OCI-M2 (cell line): ENCODE results near the gene NCDN.

Experiments used
- DNase-seq: peaks from one replicate; lab custom pipeline; 2025; ENCODE audit not compliant: unreplicated experiment; lab: John Stamatoyannopoulos, UW

Gene NCDN, protein sequence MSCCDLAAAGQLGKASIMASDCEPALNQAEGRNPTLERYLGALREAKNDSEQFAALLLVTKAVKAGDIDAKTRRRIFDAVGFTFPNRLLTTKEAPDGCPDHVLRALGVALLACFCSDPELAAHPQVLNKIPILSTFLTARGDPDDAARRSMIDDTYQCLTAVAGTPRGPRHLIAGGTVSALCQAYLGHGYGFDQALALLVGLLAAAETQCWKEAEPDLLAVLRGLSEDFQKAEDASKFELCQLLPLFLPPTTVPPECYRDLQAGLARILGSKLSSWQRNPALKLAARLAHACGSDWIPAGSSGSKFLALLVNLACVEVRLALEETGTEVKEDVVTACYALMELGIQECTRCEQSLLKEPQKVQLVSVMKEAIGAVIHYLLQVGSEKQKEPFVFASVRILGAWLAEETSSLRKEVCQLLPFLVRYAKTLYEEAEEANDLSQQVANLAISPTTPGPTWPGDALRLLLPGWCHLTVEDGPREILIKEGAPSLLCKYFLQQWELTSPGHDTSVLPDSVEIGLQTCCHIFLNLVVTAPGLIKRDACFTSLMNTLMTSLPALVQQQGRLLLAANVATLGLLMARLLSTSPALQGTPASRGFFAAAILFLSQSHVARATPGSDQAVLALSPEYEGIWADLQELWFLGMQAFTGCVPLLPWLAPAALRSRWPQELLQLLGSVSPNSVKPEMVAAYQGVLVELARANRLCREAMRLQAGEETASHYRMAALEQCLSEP

DNA sequence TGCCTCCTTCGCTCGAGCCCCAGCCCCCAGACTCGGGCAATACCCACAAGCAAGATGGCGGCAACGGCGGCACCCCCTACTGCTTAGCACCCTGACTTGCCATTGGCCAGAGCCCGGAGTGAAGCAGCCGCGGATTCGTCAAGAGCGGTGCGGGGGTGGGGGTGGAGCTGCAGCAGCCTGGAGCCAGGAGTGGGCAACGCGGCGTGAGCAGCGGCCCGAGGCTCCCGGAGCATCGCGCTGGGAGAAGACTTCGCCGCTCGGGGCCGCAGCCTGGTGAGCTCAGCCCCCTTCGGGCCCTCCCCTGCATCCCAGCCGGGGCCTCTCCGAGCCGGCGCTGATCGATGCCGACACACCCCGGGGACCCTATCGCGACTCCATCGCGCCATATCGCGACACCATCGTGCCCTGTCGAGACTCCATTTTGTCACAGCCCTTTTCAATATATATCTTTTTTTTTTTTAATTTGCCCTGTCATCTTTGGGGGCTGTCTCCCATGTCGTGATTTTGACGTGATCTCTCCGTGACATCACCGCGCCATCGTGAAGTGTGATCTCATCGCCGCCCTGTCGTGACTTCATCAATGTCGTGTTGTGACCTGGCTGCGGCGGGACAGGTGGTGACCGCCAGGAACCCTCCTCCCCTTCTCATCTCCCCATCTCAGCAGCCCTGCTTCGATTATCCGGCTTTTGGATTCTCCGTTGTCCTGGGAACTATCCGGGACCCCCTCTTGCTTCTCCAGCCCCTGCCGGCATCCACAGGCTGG lies at the start of gene NCDN:
Gene NCDN, plus strand, starts transcription at position 189 of the 763 bp plus-strand sequence. Its CDS starts 392 bp downstream, at position 581.
- peak; percentile 38 for DNase-seq

DNA sequence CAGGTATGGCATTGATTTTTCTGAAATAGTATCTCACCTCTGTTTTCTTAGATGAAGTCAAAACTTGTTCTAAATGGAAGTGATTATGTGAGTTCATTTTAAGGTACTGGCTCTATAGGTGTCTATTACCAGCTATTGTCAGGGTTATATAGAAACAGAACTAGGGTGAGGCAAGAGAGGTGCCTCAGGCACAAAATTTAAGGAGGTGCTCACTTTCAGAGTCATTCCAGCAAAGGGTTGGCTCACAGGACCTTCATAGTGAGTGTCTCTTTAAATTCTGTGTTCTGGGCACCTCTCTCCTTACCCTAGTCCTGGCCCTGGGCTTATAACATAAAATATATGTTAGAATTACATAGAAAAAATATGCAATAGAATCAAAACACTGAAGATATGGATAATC lies 49.7 kb upstream of the NCDN start:
- DNase-seq: no peak

DNA sequence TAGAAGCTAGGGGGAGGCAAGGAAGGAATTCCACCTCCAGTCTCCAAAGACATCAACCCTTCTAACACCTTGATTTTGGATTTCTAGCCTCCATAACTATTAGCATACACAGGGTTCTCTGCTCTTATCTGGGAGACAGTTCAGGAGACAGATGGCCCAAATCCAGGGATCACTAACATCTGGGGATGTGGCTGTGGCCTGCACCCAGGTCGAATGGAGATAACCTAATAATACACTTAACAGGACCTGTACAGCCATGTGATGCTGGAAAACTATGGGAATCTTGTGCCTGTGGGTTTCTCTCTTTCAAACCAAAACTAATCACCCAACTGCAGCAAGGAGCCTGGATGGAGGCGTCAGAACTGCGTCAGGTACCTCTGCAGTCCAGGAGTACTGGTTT lies 48.0 kb upstream of the NCDN start:
- DNase-seq: no peak

DNA sequence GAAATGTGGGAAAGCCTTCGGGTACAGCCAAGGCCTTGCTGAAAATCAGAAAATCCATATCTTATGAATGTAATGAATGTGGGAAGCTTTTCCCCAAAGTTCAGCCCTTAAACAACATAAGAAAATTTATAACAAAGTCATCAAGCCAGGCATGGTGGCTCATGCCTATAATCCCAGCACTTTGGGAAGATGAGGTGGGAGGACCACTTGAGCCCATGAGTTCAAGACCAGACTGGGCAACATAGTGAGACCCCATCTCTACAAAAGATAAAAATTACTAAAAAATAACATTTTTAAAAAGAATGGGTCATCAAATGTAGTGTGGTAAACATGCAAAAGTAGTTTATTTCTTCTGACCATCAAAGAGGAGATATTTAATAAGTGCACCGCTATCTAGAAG lies 46.3 kb upstream of the NCDN start:
- DNase-seq: no peak

DNA sequence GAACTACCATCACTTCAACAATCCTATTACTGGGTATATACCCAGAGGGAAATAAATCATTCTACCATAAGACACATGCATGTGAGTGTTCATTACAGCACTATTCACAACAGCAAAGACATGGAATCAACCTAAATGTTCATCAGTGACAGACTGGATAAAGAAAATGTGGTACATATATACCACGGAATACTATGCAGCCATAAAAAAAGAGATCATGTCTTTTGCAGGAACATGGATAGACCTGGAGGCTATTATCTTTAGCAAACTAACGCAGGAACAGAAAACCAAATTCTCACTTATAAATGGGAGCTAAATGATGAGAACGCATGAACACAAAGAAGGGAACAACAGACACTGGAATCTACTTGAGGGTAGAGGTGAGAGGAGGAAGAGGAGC lies 39.4 kb upstream of the NCDN start:
- no peak for DNase-seq

DNA sequence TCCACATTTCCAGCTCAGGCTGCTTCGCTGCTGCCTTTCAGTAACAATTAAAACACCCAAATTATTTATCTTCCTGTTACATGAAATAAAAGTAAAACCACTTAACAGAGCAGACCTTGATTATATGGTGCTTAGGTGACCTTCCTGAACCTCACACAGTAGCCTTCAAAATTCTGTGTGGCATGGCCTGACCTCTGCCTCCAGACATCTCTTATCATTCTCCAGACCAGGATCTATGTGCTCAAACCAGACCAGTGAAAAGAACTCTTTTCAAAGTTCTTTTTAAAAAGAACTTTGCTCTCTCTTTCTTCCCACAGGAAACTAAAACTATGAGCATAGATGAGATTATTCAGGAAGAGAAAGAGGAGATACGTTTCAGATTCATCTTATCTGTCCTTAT lies 38.2 kb upstream of the NCDN start:
- DNase-seq: no peak

DNA sequence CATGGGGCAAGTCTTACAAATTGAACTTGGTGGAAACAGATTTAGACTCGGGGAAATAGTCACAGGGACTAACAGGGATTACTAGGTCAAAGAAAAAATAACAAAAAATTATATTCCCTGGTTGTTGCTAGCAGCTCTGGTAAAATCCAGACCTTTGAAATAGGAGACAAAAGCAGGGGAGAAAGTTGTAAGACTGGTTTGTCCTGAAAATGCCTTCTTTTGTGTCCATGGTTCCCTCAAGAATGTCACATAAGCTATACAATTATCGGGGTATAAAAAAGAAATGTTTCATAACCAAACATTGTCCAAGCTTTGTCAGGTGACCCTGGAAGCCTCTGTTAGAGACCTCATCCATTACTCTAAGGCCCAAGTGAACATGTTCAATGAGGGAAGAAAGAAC lies 33.5 kb upstream of the NCDN start:
- DNase-seq: no peak

DNA sequence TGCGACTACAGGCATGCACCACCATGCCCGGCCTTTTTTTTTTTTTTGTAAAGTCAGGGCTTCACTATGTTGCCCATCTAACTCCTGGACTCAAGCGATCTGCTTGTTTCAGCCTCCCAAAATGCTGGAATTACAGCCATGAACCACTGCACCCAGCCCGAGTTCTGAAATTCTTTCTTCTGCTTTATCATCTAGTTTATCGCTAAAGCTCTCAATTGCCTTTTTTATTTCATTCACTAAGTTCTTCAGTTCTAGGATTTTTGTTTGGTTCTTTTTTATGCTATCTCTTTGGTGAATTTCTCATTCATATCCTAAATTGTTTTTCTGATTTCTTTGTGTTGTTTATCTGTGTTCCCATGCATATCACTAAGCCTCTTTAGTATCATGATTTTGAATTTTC lies 27.4 kb upstream of the NCDN start:
- DNase-seq: no peak

DNA sequence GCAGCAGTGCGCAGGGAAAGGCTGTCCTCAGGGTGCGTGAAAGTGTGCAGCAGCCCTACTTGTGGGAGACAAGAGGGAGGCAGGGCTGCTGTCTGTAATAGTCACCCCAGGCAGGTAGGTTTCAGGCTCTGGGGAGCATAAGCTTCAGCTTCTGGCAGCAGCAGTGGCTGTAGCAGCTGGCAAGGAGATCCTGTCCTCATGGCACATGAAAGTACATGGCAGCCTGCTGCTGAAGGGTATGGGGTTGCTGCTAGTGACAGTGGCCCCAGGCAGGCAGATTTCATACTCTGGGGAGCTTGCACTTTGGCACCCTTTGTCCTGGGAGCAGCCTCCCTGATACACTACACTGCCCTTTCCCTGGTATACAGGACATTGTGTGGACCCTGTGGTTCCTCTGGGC lies 26.7 kb upstream of the NCDN start:
- no peak for DNase-seq

DNA sequence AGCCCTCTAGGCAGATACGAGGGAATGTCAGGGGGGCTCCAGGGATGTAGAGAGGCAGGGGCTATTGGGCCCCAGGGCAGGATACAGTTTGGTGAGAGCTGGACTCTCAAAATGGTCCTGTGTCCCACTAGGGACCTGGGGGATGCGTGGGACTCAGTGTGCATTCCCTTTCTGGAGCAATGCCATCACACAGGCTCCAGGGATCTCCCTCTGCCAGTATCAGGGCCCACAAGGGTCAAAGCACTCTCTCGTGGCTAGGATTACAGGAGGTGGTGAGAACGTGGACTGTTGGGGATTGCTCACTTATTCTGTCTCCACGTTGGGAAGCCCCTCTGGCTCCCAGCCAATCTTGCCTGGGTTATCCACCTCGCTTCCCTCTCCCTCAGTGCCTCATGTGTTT lies 26.2 kb upstream of the NCDN start:
- no peak for DNase-seq

DNA sequence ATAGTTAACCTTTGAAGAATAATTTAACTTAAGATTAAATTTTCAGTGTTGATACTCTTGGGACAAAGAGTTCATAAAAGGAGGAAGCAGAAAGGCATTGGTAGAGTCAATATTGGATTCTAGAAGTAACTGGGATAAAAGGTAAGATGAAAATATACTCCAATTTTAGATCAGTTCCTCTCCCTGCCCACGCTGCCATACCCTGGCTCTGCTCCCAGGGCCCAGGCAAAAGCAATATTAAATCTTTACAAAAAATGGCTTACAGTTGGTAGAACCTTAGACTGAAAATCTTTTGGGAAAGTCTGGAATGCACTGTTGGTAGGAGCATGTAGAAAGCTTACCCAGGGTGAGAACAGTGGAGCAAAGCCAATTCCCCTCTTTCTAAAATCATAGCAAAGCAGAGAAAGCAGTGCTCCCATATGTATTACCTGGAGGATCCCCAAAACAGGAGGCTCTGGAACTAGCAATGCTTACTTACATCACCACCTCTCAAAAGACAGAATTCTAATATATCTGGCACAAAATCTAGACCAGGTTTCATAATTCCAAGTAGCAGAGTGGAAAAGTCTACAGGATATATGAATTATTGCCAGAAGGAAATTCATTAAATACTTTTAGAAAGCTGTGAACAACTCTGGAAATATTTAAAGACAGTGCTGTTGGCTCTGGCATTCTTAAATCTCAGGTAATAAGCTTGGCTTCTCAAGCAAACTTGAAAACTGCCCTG lies 24.9 kb upstream of the NCDN start:
- no peak for DNase-seq

DNA sequence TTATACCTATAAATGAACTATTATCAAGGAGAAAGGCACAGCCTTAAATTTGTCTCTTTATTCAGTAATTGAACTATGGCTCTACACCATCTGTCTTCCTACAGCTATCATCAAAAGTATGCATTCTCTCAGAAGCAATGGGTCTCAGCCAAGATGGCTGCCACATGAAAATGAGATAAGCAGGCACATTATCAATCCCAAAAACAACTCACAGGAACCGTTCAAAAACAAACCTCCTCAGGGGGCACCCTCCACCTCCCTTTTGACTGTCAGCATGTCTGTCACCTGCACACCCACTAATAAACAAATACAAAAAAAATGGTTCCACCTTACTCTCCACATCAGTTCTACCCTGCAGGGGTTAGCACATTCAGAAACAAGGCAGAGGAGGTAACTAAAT lies 24.0 kb upstream of the NCDN start:
- DNase-seq: no peak

DNA sequence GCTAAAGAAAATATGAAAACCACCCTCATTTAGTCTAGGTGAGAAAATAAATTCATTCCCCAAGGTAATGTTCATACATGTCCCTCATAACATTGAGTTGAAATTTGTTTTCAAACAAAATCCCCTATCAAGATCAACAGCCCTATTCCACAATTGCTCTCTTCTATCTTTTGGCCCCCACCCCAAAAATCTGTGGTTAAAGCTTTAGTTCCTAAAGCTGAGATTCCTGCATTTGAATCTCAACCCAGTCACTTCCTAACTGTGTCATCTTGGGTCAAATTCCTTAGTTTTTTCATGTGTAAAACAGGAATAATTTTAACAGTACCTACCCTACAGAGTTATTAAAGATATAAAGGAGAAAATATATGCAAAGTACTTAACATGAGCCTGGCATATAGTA lies 22.4 kb upstream of the NCDN start:
- DNase-seq: no peak

DNA sequence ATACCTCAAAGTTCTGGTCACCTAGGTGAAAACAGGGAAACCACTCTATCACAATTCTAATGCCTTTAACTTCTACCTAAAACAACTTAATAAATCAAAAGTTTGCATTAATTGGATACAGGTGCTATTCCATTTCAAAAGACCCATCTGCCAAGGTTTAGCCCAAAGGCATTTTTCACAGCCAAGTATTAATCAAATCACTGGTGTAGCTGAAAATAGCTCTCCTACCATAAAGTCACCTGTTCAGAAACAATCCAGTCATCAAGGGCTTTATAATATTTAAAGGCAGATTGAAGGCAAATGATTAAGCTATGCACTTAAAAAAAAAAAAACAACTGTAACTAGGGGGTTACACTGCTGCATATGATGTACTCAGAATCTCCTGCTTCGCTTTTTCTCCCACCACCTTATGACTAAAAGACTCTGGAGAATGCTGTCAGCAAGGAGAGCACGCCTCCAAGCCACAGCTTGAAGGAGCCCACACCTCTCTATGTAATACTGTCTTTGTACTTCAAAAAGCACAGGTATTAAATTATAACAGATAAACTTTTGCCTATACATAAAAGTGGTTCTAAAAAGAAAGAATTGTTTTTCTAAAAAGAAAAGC lies 20.9 kb upstream of the NCDN start:
- DNase-seq: no peak

DNA sequence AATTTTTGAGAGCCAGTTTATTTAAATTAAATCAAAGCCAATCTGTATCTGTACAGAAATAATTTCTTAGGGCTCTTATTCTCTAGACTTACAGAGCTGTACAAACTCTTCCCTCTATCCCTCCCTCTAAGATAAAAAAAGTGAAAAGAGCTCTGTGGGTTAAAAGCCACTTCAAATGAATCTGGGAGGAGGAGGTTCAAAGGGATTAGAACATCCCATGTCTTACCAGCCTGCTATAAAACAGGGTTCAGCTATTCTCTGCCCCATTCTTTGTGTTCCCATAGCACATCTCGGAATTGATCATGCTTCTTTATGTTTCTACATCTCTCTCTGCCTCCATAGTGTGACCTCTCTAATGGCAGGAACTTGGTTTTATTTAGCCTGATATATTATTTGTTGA lies 19.8 kb upstream of the NCDN start:
- DNase-seq: no peak

DNA sequence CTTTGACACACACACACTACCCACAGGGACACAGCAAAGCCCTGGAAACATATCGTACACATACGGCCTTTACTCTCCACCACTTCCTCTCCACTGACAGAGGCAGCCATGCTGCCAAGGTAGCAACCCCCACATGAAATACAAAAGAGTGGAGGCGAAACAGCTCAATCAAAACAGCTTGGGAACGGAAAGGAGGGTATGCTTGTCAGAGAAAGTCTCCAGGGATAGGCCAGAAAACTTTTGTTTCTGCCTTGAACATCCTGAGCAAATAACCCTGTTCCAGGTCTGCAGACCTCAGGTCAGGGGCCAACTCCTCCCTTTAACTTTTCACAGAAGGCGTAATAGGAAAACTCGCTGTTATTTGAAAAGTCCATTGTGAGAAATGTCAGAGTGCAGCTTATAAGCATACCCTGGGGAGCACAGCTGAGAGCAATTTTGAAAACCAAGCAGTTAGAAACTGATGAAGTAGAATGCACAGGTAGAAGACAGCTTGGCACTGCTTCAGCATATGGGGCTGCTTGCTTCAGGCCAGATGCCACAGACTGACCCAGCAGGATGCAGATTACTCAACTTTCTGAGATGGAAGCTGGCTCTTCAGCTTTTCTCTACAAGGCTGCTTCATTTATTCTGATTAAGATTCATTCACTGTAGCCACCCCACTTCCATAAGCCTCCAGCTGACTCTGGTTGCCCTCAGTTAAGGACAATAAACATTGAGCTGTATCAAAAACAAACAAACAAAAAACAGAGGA lies 18.4 kb upstream of the NCDN start:
- no peak for DNase-seq

DNA sequence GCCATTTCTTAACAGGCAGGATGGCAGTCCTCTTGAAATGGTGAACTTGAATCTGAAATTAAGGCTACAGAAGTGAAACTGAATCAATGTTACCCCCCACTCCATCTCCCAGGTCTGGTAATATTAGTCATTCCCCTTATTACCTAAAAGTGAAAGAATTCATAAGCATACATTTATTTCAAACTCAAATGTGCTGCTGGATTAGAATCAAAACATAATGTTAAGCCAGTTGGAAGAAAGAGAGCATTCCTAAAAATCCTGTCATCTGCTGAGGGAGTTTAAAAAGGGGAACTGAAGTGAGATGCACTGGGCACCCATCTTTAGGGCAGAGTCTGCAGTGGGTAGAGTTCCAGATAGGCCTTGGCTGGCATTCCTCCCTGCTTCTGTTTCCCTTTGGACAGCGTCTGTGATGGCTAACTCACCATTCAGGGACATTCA lies 17.8 kb upstream of the NCDN start:
- no peak for DNase-seq

DNA sequence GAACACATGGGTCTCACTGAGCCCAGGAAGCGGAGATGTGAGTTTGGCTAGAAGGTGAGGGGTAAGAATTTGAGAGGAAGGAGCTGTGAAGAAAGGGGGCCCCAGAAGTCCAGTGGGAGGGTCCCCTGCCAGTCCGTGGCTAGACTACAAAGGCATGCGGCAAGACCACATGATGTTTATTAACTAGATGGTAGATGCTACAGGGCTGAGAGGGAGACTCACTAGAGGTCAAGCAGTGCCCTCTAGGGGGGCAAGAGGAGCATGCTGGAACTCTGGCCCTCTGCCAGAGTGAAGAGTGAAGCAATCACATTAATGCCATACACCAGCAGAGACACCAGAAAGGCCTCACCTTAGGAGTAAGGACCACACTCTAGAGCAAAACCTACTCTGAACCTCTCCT lies 12.6 kb upstream of the NCDN start:
- DNase-seq: no peak

DNA sequence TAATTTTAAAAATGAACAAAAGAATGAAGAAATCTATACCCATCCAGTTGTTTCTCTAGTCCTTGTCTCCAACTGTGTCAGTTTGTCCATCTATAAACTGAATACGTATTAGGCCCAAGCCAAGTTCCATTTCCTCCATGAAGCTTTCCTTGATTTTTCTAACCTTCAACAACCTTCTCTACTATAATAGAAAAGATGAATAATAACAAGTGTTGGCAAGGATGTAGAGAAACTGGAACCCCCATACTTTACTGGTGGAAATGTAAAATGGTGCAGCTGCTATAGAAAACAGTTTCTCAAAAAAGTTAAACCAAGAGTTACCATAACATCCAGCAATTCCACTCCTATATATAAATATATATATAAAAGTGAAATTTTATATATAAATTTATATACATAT lies 11.0 kb upstream of the NCDN start:
- DNase-seq: no peak

DNA sequence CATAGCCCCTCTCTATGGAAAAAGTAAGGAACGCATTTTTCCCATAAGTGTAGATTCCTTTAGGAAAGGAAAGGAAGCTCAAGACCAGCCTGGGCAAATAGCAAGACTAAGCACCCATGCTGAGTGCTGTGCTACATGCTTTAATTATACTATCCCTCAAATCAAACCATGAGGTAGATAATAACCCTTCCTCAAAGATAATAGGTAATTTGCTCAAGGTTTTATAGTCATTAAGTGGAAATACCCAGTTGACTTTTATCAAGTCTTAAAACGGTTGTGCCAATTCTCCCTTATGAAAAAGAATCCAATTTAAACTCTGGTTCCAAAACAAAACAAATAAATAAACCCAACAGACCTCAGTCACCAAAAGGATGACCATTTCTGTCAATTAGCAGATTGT lies 3.7 kb upstream of the NCDN start:
- DNase-seq: no peak
